ENCODE measurements around the gene H2AZ1. TPM values are rescaled to one million over a fixed set of nuclear protein-coding genes. Genes with fewer than 3 reads are reported as not detected.
"Not testable (repeated sequence)": the region's sequence is repeated elsewhere in the genome, so short reads cannot be mapped to it uniquely, and the experiment has no call there.

Gene H2AZ1
- total RNA-seq, 1 experiment from 2014 or later, result 1,095 TPM

DNA sequence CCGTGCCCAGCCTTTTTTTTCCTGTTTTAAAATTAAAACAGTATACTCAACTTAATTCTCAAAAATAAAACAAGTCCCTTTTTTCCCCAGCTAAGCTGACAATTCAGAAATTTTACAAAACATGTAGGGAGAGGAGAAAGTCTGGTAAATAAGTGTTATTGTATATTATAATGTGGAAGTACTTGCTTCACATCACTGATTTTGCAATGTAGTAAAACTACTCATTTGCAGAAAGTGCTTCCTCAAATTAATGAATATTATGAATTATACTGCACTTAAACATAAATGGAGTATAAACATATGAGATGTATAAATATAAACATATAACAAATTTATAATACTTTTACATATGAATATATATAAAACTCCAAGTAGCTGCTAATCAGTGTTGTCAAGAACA, 11.6 kb upstream of the H2AZ1 start:
- Histone ChIP-seq H3K4me1 (ENCODE audit: insufficient read depth, low read length, poor library complexity, severe bottlenecking) (peaks cover 8% of the 10 kb centered on the region), H3K9me3 (ENCODE audit: low read depth, low read length, poor library complexity, severe bottlenecking) (no peaks in the 10 kb centered on the region), H3K27ac (ENCODE audit: low read depth, low read length, poor library complexity, severe bottlenecking) (no peak overlapping the region), H3K27me3 (replicated peaks; ENCODE audit: insufficient read depth, low read depth, low read length, poor library complexity) (no peaks in the 10 kb centered on the region), H3K4me3 (ENCODE audit: low read depth, low read length, poor library complexity, severe bottlenecking) (no peak overlapping the region), H3K36me3 (ENCODE audit: insufficient read depth, low read length, poor library complexity, severe bottlenecking) (no peaks in the 10 kb centered on the region)
- no TSS peak for BruUV-seq (replicated peaks)
- no peak for DNase-seq (ENCODE audit: low spot score)
- POLR2A ChIA-PET (ENCODE audit: low non-redundant PET), result interaction anchor here (0.7 to 0.9 kb wide), 2 partner anchors 11 to 306 kb away, joined by 3 to 4 read pairs; partner anchors contain the start of gene H2AZ1
- CTCF ChIA-PET, result no interaction called here
- TF ChIP-seq, protein P1, sequence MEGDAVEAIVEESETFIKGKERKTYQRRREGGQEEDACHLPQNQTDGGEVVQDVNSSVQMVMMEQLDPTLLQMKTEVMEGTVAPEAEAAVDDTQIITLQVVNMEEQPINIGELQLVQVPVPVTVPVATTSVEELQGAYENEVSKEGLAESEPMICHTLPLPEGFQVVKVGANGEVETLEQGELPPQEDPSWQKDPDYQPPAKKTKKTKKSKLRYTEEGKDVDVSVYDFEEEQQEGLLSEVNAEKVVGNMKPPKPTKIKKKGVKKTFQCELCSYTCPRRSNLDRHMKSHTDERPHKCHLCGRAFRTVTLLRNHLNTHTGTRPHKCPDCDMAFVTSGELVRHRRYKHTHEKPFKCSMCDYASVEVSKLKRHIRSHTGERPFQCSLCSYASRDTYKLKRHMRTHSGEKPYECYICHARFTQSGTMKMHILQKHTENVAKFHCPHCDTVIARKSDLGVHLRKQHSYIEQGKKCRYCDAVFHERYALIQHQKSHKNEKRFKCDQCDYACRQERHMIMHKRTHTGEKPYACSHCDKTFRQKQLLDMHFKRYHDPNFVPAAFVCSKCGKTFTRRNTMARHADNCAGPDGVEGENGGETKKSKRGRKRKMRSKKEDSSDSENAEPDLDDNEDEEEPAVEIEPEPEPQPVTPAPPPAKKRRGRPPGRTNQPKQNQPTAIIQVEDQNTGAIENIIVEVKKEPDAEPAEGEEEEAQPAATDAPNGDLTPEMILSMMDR (conservative IDR thresholded peaks at IDR 0.05; ENCODE audit: low read depth, low read length), result no peak
- no peak for TF ChIP-seq EZH2 (IDR thresholded peaks at IDR 0.05; ENCODE audit: borderline replicate concordance, low read depth, low read length, poor library complexity, severe bottlenecking)
- intact Hi-C loops (cut with micrococcal nuclease; ENCODE audit: unreplicated experiment), result no loop called here

DNA sequence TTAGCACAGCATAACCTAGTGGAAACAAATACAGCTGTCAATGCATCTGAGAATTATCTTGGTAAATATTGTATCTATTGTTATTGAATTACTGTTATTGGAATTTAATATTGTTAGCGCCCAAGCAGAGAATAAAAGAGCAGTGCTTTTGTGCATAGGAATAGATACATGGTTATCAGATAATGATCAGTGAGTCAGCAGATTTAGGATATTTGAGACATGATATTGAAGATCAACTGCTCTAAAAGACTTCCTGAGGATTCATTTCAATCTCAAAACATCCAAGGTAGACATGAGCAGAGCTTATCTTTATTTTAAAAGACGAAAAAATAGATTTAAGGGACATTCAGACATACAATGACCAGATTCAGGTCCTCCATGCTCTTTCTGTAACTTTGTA, 10.6 kb upstream of the H2AZ1 start:
- H3K36me3 ChIP-seq (ENCODE audit: insufficient read depth, low read length, poor library complexity, severe bottlenecking), result no peaks in the 10 kb centered on the region
- no peaks in the 10 kb centered on the region for H3K27me3 ChIP-seq (replicated peaks; ENCODE audit: insufficient read depth, low read depth, low read length, poor library complexity)
- CTCF ChIA-PET, result no interaction called here
- no TSS peak for BruUV-seq (replicated peaks)
- H3K4me1 ChIP-seq (ENCODE audit: insufficient read depth, low read length, poor library complexity, severe bottlenecking), result peaks cover 8% of the 10 kb centered on the region
- intact Hi-C loops (cut with micrococcal nuclease; ENCODE audit: unreplicated experiment), result no loop called here
- H3K4me3 ChIP-seq (ENCODE audit: low read depth, low read length, poor library complexity, severe bottlenecking), result no peak overlapping the region
- POLR2A ChIA-PET (ENCODE audit: low non-redundant PET), result no interaction called here
- no peak for TF ChIP-seq EZH2 (IDR thresholded peaks at IDR 0.05; ENCODE audit: borderline replicate concordance, low read depth, low read length, poor library complexity, severe bottlenecking)
- TF ChIP-seq, protein P1 (conservative IDR thresholded peaks at IDR 0.05; ENCODE audit: low read depth, low read length), result no peak
- H3K27ac ChIP-seq (ENCODE audit: low read depth, low read length, poor library complexity, severe bottlenecking), result peak overlapping the region; percentile 68
- H3K9me3 ChIP-seq (ENCODE audit: low read depth, low read length, poor library complexity, severe bottlenecking), result no peaks in the 10 kb centered on the region
- DNase-seq (ENCODE audit: low spot score), result peak; percentile 33

DNA sequence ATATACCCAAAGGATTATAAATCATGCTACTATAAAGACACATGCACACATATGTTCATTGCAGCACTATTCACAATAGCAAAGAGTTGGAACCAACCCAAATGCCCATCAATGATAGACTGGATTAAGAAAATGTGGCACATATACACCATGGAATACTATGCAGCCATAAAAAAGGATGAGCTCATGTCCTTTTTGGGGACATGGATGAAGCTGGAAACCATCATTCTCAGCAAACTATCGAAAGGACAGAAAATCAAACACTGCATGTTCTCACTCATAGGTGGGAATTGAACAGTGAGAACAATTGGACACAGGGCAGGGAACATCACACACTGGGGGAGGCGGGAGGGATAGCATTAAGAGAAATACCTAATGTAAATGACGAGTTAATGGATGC, 8.1 kb upstream of the H2AZ1 start:
- H3K27ac ChIP-seq (ENCODE audit: low read depth, low read length, poor library complexity, severe bottlenecking); BruUV-seq (replicated peaks); H3K9me3 ChIP-seq (ENCODE audit: low read depth, low read length, poor library complexity, severe bottlenecking); H3K27me3 ChIP-seq (replicated peaks; ENCODE audit: insufficient read depth, low read depth, low read length, poor library complexity); intact Hi-C loops (cut with micrococcal nuclease; ENCODE audit: unreplicated experiment); H3K4me1 ChIP-seq (ENCODE audit: insufficient read depth, low read length, poor library complexity, severe bottlenecking); H3K36me3 ChIP-seq (ENCODE audit: insufficient read depth, low read length, poor library complexity, severe bottlenecking); H3K4me3 ChIP-seq (ENCODE audit: low read depth, low read length, poor library complexity, severe bottlenecking); CTCF ChIA-PET; DNase-seq (ENCODE audit: low spot score); POLR2A ChIA-PET (ENCODE audit: low non-redundant PET): not testable (repeated sequence)

DNA sequence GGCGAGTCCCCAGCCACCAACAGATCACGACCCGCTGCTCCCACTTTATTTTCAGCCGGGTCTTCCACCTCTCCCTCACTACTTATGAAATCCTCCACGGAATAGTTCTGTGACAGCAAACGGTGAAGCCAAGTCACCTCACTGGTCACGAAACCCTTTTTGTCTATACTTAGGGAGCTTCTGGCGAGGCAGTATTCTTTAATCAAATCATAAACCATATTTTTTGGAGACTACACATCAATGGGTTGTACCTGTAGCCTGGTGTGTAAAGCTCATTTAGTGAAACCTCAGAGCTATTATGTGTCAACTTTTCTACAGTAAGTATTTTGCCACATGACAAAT, 809 bp upstream of the H2AZ1 start:
- H3K36me3 ChIP-seq (ENCODE audit: insufficient read depth, low read length, poor library complexity, severe bottlenecking), result peaks cover 22% of the 10 kb centered on the region
- peaks cover 14% of the 10 kb centered on the region for H3K4me1 ChIP-seq (ENCODE audit: insufficient read depth, low read length, poor library complexity, severe bottlenecking)
- TSS peak; percentile 59 for BruUV-seq (replicated peaks)
- CTCF ChIA-PET, result no interaction called here
- TF ChIP-seq EZH2 (IDR thresholded peaks at IDR 0.05; ENCODE audit: borderline replicate concordance, low read depth, low read length, poor library complexity, severe bottlenecking), result no peak
- TF ChIP-seq, protein P1 (conservative IDR thresholded peaks at IDR 0.05; ENCODE audit: low read depth, low read length), result no peak
- POLR2A ChIA-PET (ENCODE audit: low non-redundant PET), result interaction anchor here (0.5 to 1.0 kb wide), 7 partner anchors 11 to 936 kb away, joined by 3 to 4 read pairs (median 3); partner anchors contain the start of gene LAMTOR3
- no peaks in the 10 kb centered on the region for H3K27me3 ChIP-seq (replicated peaks; ENCODE audit: insufficient read depth, low read depth, low read length, poor library complexity)
- intact Hi-C loops (cut with micrococcal nuclease; ENCODE audit: unreplicated experiment), result loop anchor here (5.0 kb wide), 1 partner anchor 546 kb away; no protein-coding TSS in a partner anchor
- H3K4me3 ChIP-seq (ENCODE audit: low read depth, low read length, poor library complexity, severe bottlenecking), result peak overlapping the region; percentile 92
- no peaks in the 10 kb centered on the region for H3K9me3 ChIP-seq (ENCODE audit: low read depth, low read length, poor library complexity, severe bottlenecking)
- H3K27ac ChIP-seq (ENCODE audit: low read depth, low read length, poor library complexity, severe bottlenecking), result peak overlapping the region; percentile 79
- DNase-seq (ENCODE audit: low spot score), result no peak

Measured in A673 (cell line).